GM23338 (cell line): ENCODE results near the gene HHAT. TPM values are rescaled to one million over a fixed set of nuclear protein-coding genes. Genes with fewer than 3 reads are reported as not detected.
A peak's percentile ranks its signal among the peaks of the same experiment; 100 is the strongest.

ENCODE experiments used
- ATAC-seq: fragments of 200-7000 bp; cut with Tn5 transposase; 3 replicates; pipeline ENCODE4 v1.9.1; 2020
- DNase-seq: peaks from one replicate; pipeline ENCODE4 v3.0.0-alpha.2; 2015; ENCODE audit warnings: low spot score
- H2AFZ ChIP-seq: fragments of 200-600 bp; sonication (generic); 2 replicates; pipeline ENCODE4 v1.8.0; 2016; ENCODE audit warnings: antibody characterized with exemption, mild to moderate bottlenecking, moderate library complexity
- H3F3A ChIP-seq: fragments of 200-600 bp; sonication (generic); replicated peaks from 2 replicates; pipeline ENCODE4 v1.8.0; 2017; ENCODE audit warnings: antibody characterized with exemption, mixed run types, low read depth
- H3K27ac ChIP-seq: fragments of 200-600 bp; sonication (generic); 2 replicates; pipeline ENCODE4 v1.6.1; 2016; ENCODE audit warnings: low read depth
- H3K27me3 ChIP-seq: fragments of 200-600 bp; sonication (generic); 2 replicates; pipeline ENCODE4 v1.8.0; 2016; ENCODE audit warnings: mild to moderate bottlenecking, mixed run types, moderate library complexity; ENCODE audit not compliant: insufficient read depth
- H3K36me3 ChIP-seq: fragments of 200-600 bp; sonication (generic); 2 replicates; pipeline ENCODE4 v1.8.0; 2016; ENCODE audit warnings: mild to moderate bottlenecking; ENCODE audit not compliant: insufficient read depth
- H3K4me1 ChIP-seq: fragments of 200-600 bp; sonication (generic); 2 replicates; pipeline ENCODE4 v1.8.0; 2016; ENCODE audit warnings: mild to moderate bottlenecking, moderate library complexity; ENCODE audit not compliant: insufficient read depth
- H3K4me2 ChIP-seq: fragments of 200-600 bp; sonication (generic); 2 replicates; pipeline ENCODE4 v1.7.1; 2017; ENCODE audit warnings: mixed run types
- H3K4me3 ChIP-seq: fragments of 200-600 bp; sonication (generic); 2 replicates; pipeline ENCODE4 v1.6.1; 2016; ENCODE audit warnings: mixed run types
- H3K79me2 ChIP-seq: fragments of 200-600 bp; sonication (generic); replicated peaks from 2 replicates; pipeline ENCODE4 v1.8.0; 2017; ENCODE audit warnings: mild to moderate bottlenecking; ENCODE audit not compliant: insufficient read depth
- H3K9me2 ChIP-seq: fragments of 200-600 bp; sonication (generic); 2 replicates; pipeline ENCODE4 v1.8.0; 2017; ENCODE audit not compliant: insufficient read depth
- H4K20me1 ChIP-seq: fragments of 200-600 bp; sonication (generic); replicated peaks from 2 replicates; pipeline ENCODE4 v1.8.0; 2017; ENCODE audit warnings: mild to moderate bottlenecking; ENCODE audit not compliant: insufficient read depth
- H3K27ac Mint-ChIP-seq: 2 replicates; pipeline ENCODE4 v1.8.0; 2020; ENCODE audit warnings: inconsistent platforms, mild to moderate bottlenecking, moderate library complexity, mixed read lengths
- H3K27me3 Mint-ChIP-seq: 3 replicates; pipeline ENCODE4 v1.8.0; 2022; ENCODE audit warnings: low read depth, mild to moderate bottlenecking, moderate library complexity, mixed read lengths, inconsistent platforms; ENCODE audit not compliant: insufficient read depth, poor library complexity
- H3K36me3 Mint-ChIP-seq: 3 replicates; pipeline ENCODE4 v1.8.0; 2021; ENCODE audit warnings: low read depth, mild to moderate bottlenecking, inconsistent platforms, moderate library complexity, mixed read lengths
- H3K4me1 Mint-ChIP-seq: 3 replicates; pipeline ENCODE4 v1.8.0; 2020; ENCODE audit warnings: mild to moderate bottlenecking, inconsistent platforms, mixed read lengths
- H3K4me3 Mint-ChIP-seq: 3 replicates; pipeline ENCODE4 v1.8.0; 2021; ENCODE audit warnings: moderate library complexity, mild to moderate bottlenecking, inconsistent platforms, mixed read lengths
- H3K9me3 Mint-ChIP-seq: 3 replicates; pipeline ENCODE4 v1.8.0; 2020; ENCODE audit warnings: moderate library complexity, mild to moderate bottlenecking, inconsistent platforms, mixed read lengths
- CREB1 ChIP-seq: fragments of 250-450 bp; sonication (Bioruptor Pico); IDR thresholded peaks from 2 replicates; pipeline ENCODE4 v1.5.0; 2020; ENCODE audit warnings: low read depth, mild to moderate bottlenecking, moderate library complexity
- EZH2 ChIP-seq: fragments of 200-600 bp; sonication (generic); IDR thresholded peaks from one replicate; pipeline ENCODE4 v1.8.0; 2017; ENCODE audit warnings: antibody characterized with exemption, mild to moderate bottlenecking, low read depth; ENCODE audit not compliant: unreplicated experiment
- EZH2phosphoT487 ChIP-seq: fragments of 200-600 bp; sonication (generic); IDR thresholded peaks from one replicate; pipeline ENCODE4 v1.8.1; 2018; ENCODE audit warnings: antibody characterized with exemption; ENCODE audit not compliant: unreplicated experiment
- JUNB ChIP-seq: IDR thresholded peaks from one replicate; pipeline ENCODE4 v1.6.1; 2016; ENCODE audit warnings: antibody characterized with exemption; ENCODE audit not compliant: unreplicated experiment
- NANOG ChIP-seq: IDR thresholded peaks from 2 replicates; pipeline ENCODE4 v1.6.1; 2016; ENCODE audit warnings: antibody characterized with exemption, borderline replicate concordance
- POLR2AphosphoS5 ChIP-seq: IDR thresholded peaks from 2 replicates; pipeline ENCODE4 v1.6.1; 2016; ENCODE audit warnings: antibody characterized with exemption, low read depth
- STAT1 ChIP-seq: IDR thresholded peaks from one replicate; pipeline ENCODE4 v1.6.1; 2016; ENCODE audit warnings: antibody characterized with exemption; ENCODE audit not compliant: unreplicated experiment
- ZNF114 ChIP-seq: fragments of 250-450 bp; sonication (Bioruptor Pico); IDR thresholded peaks from 2 replicates; pipeline ENCODE4 v1.5.0; 2020; ENCODE audit warnings: mild to moderate bottlenecking, moderate library complexity
- ZNF331 ChIP-seq: fragments of 250-450 bp; sonication (Bioruptor Pico); IDR thresholded peaks from 2 replicates; pipeline ENCODE4 v1.5.0; 2020; ENCODE audit warnings: low read depth, mild to moderate bottlenecking, moderate library complexity
- polyA plus RNA-seq: library from polyadenylated mRNA; unstranded; fragments of >200 nt; fragmentation: Nextera tagmentation; extraction: Ambion mirVana; gene quantifications from 2 replicates; pipeline ENCODE4 v1.2.1, GENCODE V29; 2016
- total RNA-seq: library from RNA; depleted of rRNA; stranded (reverse); fragments of >200 nt; shearing (Covaris generic); gene quantifications from 2 replicates; pipeline ENCODE4 v1.2.3, GENCODE V29; 2014
- TF ChIP-seq, protein P1 (sequence below): fragments of 250-450 bp; sonication (Bioruptor Pico); IDR thresholded peaks from 2 replicates; pipeline ENCODE4 v1.5.0; 2020; ENCODE audit warnings: mild to moderate bottlenecking, moderate library complexity
- TF ChIP-seq, protein P2 (sequence below), 2 experiments: fragments of 200-600 bp in 1 of 2; sonication (generic) in 1 of 2; conservative IDR thresholded peaks; 2 replicates each; pipeline versions ENCODE4 v1.5.1 to v1.6.1; 2016 to 2017; ENCODE audit warnings: antibody characterized with exemption in 2 of 2, low read depth in 2 of 2, mild to moderate bottlenecking in 2 of 2, moderate library complexity in 1 of 2
- TF ChIP-seq, protein P3 (sequence below): IDR thresholded peaks from one replicate; pipeline ENCODE4 v1.6.1; 2018; ENCODE audit warnings: antibody characterized with exemption; ENCODE audit not compliant: unreplicated experiment
- TF ChIP-seq, protein P4 (sequence below): IDR thresholded peaks from 2 replicates; pipeline ENCODE4 v1.6.1; 2016; ENCODE audit warnings: antibody characterized with exemption

The HHAT gene
- total and polyA plus RNA-seq, 2 experiments from 2014 or later, result 0.11 to 0.66 TPM

DNA sequence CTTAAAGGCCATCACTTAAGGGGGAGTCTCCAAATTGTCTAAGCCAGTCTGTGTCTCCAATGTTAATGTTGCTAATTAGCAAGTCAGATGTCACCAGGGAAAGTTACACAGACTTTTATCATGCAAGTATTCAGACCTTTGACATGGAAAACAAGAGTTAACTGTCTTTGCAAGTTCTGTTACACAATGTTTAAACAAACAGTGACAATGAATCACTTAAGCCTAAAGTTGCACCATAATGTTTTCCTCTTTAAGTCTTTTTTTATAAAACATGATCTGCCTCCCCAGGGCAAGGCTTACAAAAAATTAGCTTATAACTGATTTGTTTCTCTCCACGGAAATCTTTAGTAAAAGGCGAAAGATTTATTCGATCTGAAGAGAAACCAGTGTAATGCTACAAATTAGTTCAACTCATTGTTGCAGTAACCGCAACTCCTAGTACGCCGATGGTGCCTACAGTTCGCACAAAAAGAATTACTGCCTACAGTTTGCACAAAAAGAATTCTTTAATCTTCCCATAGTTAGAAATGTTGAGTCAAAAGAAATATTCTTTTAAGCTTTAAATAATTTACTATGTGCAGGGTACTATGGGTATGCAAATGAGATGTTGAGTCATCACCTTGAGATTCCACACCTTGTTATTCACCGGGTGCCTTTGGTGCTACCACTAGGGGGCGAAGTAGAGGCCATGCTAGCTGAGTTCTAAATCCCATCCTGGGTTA is 45.3 kb downstream of the HHAT start:
- ATAC-seq, result peak; percentile 86
- no peaks in the 10 kb centered on the region for H3K9me3 Mint-ChIP-seq
- Histone ChIP-seq H3K4me3 (no peak overlapping the region), H3F3A (0 out of 2 replicates have a peak, but pooled peaks cover 2% of the 10 kb centered on the region), H3K27ac (no peak overlapping the region; the same call in 1 of the 2 replicates), H3K27me3 (peaks cover 4% of the 10 kb centered on the region; the same call in 1 of the 2 replicates), H4K20me1 (no peaks in the 10 kb centered on the region), H3K9me2 (no peaks in the 10 kb centered on the region), H3K79me2 (no peaks in the 10 kb centered on the region), H3K4me1 (peaks cover 23% of the 10 kb centered on the region), H3K4me2 (no peak overlapping the region), H2AFZ (no peak overlapping the region), H3K36me3 (no peaks in the 10 kb centered on the region)
- H3K4me3 Mint-ChIP-seq, result peak overlapping the region; percentile 51; the same call in 2 of the 3 replicates
- peak; percentile 97 for DNase-seq
- H3K36me3 Mint-ChIP-seq, result no peaks in the 10 kb centered on the region
- H3K4me1 Mint-ChIP-seq, result peaks cover 43% of the 10 kb centered on the region
- H3K27me3 Mint-ChIP-seq, result peaks cover 18% of the 10 kb centered on the region
- peak overlapping the region; percentile 100 for H3K27ac Mint-ChIP-seq
- TF ChIP-seq POLR2AphosphoS5 (peak; percentile 99), JUNB (peak; percentile 17), EZH2phosphoT487 (no peak), EZH2 (no peak), ZNF114 (no peak), NANOG (peak; percentile 96), STAT1 (no peak), CREB1 (CRISPR knock-in tag) (peak; percentile 76), ZNF331 (no peak)
- TF ChIP-seq, protein P1, sequence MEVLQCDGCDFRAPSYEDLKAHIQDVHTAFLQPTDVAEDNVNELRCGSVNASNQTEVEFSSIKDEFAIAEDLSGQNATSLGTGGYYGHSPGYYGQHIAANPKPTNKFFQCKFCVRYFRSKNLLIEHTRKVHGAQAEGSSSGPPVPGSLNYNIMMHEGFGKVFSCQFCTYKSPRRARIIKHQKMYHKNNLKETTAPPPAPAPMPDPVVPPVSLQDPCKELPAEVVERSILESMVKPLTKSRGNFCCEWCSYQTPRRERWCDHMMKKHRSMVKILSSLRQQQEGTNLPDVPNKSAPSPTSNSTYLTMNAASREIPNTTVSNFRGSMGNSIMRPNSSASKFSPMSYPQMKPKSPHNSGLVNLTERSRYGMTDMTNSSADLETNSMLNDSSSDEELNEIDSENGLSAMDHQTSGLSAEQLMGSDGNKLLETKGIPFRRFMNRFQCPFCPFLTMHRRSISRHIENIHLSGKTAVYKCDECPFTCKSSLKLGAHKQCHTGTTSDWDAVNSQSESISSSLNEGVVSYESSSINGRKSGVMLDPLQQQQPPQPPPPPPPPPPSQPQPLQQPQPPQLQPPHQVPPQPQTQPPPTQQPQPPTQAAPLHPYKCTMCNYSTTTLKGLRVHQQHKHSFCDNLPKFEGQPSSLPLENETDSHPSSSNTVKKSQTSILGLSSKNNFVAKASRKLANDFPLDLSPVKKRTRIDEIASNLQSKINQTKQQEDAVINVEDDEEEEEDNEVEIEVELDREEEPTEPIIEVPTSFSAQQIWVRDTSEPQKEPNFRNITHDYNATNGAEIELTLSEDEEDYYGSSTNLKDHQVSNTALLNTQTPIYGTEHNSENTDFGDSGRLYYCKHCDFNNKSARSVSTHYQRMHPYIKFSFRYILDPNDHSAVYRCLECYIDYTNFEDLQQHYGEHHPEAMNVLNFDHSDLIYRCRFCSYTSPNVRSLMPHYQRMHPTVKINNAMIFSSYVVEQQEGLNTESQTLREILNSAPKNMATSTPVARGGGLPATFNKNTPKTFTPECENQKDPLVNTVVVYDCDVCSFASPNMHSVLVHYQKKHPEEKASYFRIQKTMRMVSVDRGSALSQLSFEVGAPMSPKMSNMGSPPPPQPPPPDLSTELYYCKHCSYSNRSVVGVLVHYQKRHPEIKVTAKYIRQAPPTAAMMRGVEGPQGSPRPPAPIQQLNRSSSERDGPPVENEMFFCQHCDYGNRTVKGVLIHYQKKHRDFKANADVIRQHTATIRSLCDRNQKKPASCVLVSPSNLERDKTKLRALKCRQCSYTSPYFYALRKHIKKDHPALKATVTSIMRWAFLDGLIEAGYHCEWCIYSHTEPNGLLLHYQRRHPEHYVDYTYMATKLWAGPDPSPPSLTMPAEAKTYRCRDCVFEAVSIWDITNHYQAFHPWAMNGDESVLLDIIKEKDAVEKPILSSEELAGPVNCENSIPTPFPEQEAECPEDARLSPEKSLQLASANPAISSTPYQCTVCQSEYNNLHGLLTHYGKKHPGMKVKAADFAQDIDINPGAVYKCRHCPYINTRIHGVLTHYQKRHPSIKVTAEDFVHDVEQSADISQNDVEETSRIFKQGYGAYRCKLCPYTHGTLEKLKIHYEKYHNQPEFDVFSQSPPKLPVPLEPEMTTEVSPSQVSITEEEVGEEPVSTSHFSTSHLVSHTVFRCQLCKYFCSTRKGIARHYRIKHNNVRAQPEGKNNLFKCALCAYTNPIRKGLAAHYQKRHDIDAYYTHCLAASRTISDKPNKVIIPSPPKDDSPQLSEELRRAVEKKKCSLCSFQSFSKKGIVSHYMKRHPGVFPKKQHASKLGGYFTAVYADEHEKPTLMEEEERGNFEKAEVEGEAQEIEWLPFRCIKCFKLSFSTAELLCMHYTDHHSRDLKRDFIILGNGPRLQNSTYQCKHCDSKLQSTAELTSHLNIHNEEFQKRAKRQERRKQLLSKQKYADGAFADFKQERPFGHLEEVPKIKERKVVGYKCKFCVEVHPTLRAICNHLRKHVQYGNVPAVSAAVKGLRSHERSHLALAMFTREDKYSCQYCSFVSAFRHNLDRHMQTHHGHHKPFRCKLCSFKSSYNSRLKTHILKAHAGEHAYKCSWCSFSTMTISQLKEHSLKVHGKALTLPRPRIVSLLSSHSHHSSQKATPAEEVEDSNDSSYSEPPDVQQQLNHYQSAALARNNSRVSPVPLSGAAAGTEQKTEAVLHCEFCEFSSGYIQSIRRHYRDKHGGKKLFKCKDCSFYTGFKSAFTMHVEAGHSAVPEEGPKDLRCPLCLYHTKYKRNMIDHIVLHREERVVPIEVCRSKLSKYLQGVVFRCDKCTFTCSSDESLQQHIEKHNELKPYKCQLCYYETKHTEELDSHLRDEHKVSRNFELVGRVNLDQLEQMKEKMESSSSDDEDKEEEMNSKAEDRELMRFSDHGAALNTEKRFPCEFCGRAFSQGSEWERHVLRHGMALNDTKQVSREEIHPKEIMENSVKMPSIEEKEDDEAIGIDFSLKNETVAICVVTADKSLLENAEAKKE (CRISPR knock-in tag), result no peak; the same call in 1 of the 2 replicates
- TF ChIP-seq, protein P2, sequence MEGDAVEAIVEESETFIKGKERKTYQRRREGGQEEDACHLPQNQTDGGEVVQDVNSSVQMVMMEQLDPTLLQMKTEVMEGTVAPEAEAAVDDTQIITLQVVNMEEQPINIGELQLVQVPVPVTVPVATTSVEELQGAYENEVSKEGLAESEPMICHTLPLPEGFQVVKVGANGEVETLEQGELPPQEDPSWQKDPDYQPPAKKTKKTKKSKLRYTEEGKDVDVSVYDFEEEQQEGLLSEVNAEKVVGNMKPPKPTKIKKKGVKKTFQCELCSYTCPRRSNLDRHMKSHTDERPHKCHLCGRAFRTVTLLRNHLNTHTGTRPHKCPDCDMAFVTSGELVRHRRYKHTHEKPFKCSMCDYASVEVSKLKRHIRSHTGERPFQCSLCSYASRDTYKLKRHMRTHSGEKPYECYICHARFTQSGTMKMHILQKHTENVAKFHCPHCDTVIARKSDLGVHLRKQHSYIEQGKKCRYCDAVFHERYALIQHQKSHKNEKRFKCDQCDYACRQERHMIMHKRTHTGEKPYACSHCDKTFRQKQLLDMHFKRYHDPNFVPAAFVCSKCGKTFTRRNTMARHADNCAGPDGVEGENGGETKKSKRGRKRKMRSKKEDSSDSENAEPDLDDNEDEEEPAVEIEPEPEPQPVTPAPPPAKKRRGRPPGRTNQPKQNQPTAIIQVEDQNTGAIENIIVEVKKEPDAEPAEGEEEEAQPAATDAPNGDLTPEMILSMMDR (conservative IDR thresholded peaks at IDR 0.05; ENCODE audit: low read depth in 2 of 2), result peak; percentile 99
- TF ChIP-seq, protein P3, sequence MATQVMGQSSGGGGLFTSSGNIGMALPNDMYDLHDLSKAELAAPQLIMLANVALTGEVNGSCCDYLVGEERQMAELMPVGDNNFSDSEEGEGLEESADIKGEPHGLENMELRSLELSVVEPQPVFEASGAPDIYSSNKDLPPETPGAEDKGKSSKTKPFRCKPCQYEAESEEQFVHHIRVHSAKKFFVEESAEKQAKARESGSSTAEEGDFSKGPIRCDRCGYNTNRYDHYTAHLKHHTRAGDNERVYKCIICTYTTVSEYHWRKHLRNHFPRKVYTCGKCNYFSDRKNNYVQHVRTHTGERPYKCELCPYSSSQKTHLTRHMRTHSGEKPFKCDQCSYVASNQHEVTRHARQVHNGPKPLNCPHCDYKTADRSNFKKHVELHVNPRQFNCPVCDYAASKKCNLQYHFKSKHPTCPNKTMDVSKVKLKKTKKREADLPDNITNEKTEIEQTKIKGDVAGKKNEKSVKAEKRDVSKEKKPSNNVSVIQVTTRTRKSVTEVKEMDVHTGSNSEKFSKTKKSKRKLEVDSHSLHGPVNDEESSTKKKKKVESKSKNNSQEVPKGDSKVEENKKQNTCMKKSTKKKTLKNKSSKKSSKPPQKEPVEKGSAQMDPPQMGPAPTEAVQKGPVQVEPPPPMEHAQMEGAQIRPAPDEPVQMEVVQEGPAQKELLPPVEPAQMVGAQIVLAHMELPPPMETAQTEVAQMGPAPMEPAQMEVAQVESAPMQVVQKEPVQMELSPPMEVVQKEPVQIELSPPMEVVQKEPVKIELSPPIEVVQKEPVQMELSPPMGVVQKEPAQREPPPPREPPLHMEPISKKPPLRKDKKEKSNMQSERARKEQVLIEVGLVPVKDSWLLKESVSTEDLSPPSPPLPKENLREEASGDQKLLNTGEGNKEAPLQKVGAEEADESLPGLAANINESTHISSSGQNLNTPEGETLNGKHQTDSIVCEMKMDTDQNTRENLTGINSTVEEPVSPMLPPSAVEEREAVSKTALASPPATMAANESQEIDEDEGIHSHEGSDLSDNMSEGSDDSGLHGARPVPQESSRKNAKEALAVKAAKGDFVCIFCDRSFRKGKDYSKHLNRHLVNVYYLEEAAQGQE, result no peak
- TF ChIP-seq, protein P4, sequence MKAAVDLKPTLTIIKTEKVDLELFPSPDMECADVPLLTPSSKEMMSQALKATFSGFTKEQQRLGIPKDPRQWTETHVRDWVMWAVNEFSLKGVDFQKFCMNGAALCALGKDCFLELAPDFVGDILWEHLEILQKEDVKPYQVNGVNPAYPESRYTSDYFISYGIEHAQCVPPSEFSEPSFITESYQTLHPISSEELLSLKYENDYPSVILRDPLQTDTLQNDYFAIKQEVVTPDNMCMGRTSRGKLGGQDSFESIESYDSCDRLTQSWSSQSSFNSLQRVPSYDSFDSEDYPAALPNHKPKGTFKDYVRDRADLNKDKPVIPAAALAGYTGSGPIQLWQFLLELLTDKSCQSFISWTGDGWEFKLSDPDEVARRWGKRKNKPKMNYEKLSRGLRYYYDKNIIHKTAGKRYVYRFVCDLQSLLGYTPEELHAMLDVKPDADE, result peak; percentile 85
